ENCODE measurements around the gene HMCN1.

GRCh38 chr1:186112280-186112679 lies 378.1 kb downstream of the HMCN1 start:
- TF ChIP-seq CTCF (conservative IDR thresholded peaks at IDR 0.05) (no peak), EZH2 (IDR thresholded peaks at IDR 0.05; ENCODE audit: low read depth) (no peak)
